NT2/D1 (cell line): ENCODE results near the gene C1orf159.

Experiments used
- SUZ12 ChIP-seq: IDR thresholded peaks from 2 replicates; pipeline ENCODE4 v1.6.1; 2011; ENCODE audit not compliant: insufficient read length, insufficient read depth; ENCODE audit errors: extremely low read depth
- YY1 ChIP-seq: IDR thresholded peaks from 2 replicates; pipeline ENCODE4 v1.6.1; 2011; ENCODE audit not compliant: insufficient read length, insufficient read depth

DNA sequence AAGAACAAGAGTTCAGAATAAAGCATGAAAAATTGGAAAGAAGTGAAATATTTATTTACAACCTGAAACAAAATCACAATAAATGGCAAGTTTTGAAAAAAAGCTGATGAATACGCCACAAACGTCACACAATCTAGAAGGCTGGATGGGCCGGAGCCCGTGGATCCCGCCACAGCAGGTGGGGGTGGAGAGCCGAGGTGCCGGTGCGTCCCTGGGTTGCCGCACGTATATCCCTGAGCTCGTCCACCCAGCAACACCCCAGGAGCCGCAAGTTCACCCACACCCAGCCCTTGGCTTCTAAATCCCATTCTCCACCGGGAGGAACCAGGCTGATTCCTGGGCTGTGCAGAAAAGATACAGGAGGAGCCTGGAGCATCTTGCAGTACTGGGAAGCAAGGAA, 32.2 kb upstream of the C1orf159 start:
- TF ChIP-seq SUZ12 (no peak), YY1 (no peak)
